ENCODE results near the gene RUVBL2. TPM values are rescaled to one million over a fixed set of nuclear protein-coding genes. Genes with fewer than 3 reads are reported as not detected.

The RUVBL2 gene
- total and polyA plus RNA-seq, 10 donors: 32.0 to 58.4 (median 40.4) TPM

GRCh38 chr19:48982280-48982679 lies 11.4 kb upstream of the RUVBL2 start:
- Histone ChIP-seq H3K9me3 (no peaks in the 10 kb centered on the region), H3K36me3 (peaks cover 0 to 98% (median 47%) of the 10 kb centered on the region in 6 donors), H3K4me3 (no peak overlapping the region), H3K27me3 (replicated peaks in 1 of 7) (no peaks in the 10 kb centered on the region), H3K4me1 (no peaks in the 10 kb centered on the region), H3K27ac (no peak overlapping the region)
- WGBS, 5 donors: 91 to 98% (median 97%) methylated on average over 9 of the region's 9 CpGs
- no peak for DNase-seq
- intact Hi-C loops (cut with DNase I; ENCODE audit: low total_unique reads): no loop called here
- no peak for TF ChIP-seq POLR2A (IDR thresholded peaks at IDR 0.05)
- no peak for TF ChIP-seq POLR2AphosphoS5 (IDR thresholded peaks at IDR 0.05)

- Histone ChIP-seq H3K27ac (no peak overlapping the region), H3K9me3 (no peaks in the 10 kb centered on the region), H3K4me3 (no peak overlapping the region), H3K36me3 (peaks cover 0 to 100% (median 49%) of the 10 kb centered on the region in 6 donors), H3K4me1 (peaks cover 0 to 10% (median 0%) of the 10 kb centered on the region in 6 donors), H3K27me3 (replicated peaks in 1 of 7) (no peaks in the 10 kb centered on the region)
- no peak for DNase-seq
- intact Hi-C loops (cut with DNase I; ENCODE audit: low total_unique reads): no loop called here
- WGBS, 5 donors: 96 to 99% (median 97%) methylated on average over 4 to 13 of the region's 13 CpGs
- no peak for TF ChIP-seq POLR2A (IDR thresholded peaks at IDR 0.05)
- no peak for TF ChIP-seq CTCF (IDR thresholded peaks at IDR 0.05 in 8 of 11, conservative IDR thresholded peaks at IDR 0.05 in 3 of 11)
- TF ChIP-seq POLR2AphosphoS5 (IDR thresholded peaks at IDR 0.05): peak in 1 of 3 donors; percentile 45
These were observed 8.0 kb upstream of the RUVBL2 start for GRCh38 chr19:48985711-48986110.

GRCh38 chr19:48986211-48986610 lies 7.5 kb upstream of the RUVBL2 start:
- WGBS, 5 donors: 84 to 94% (median 91%) methylated on average over 3 of the region's 3 CpGs
- H3K27ac ChIP-seq: no peak overlapping the region

GRCh38 chr19:48987323-48987722 lies 6.4 kb upstream of the RUVBL2 start:
- Histone ChIP-seq H3K4me3 (no peak overlapping the region), H3K27ac (no peak overlapping the region), H3K4me1 (peaks cover 6 to 26% (median 14%) of the 10 kb centered on the region in 6 donors), H3K9me3 (no peaks in the 10 kb centered on the region), H3K36me3 (peaks cover 0 to 89% (median 36%) of the 10 kb centered on the region in 6 donors), H3K27me3 (replicated peaks in 1 of 7) (no peaks in the 10 kb centered on the region)
- TF ChIP-seq POLR2A (IDR thresholded peaks at IDR 0.05) (no peak), POLR2AphosphoS5 (IDR thresholded peaks at IDR 0.05) (no peak), CTCF (IDR thresholded peaks at IDR 0.05 in 8 of 11, conservative IDR thresholded peaks at IDR 0.05 in 3 of 11) (no peak)
- 82 to 92% (median 83%) methylated on average over 7 of the region's 7 CpGs for WGBS, 5 donors
- DNase-seq: no peak
- intact Hi-C loops (cut with DNase I; ENCODE audit: low total_unique reads): no loop called here

More at GRCh38 chr19:48986211-48986610, 7.5 kb upstream of the RUVBL2 start:
- Histone ChIP-seq H3K4me1 (peaks cover 0 to 15% (median 3%) of the 10 kb centered on the region in 6 donors), H3K36me3 (peaks cover 0 to 100% (median 47%) of the 10 kb centered on the region in 6 donors), H3K9me3 (no peaks in the 10 kb centered on the region), H3K27me3 (replicated peaks in 1 of 7) (no peaks in the 10 kb centered on the region), H3K4me3 (no peak overlapping the region)
- no peak for DNase-seq
- TF ChIP-seq POLR2AphosphoS5 (IDR thresholded peaks at IDR 0.05): no peak
- TF ChIP-seq CTCF (IDR thresholded peaks at IDR 0.05 in 8 of 11, conservative IDR thresholded peaks at IDR 0.05 in 3 of 11): no peak
- TF ChIP-seq POLR2A (IDR thresholded peaks at IDR 0.05): no peak
- intact Hi-C loops (cut with DNase I; ENCODE audit: low total_unique reads): no loop called here
